Measurements from ENCODE around the gene GALNT14.

The GALNT14 gene

DNA sequence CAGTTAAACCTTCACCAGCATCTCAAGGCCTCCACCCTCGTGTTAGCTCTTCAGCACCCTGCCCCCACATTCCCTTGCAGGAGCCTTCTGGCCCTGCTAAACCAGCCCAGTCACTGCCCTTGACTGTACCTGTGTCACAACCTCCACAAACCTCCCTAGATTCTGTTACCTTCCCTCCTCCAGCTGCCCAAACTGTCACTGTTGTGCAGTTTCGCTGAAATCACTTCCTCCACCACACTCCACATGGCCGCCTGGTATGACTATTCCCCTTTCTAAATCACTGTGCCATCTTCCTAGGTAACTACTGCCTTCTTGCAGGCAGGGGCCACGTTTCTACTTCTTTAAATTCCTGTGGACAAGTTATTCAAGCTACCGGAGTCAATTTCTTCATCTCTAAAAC, 160.2 kb downstream of the GALNT14 start:
- no peaks in the 10 kb centered on the region for H3K9me3 ChIP-seq (ENCODE audit: severe bottlenecking)
- DNase-seq (ENCODE audit: low spot score), result no peak
- no peak overlapping the region for H3K27ac ChIP-seq (ENCODE audit: poor library complexity, severe bottlenecking)
- H3K4me3 ChIP-seq (ENCODE audit: severe bottlenecking), result no peak overlapping the region
- peaks cover 7% of the 10 kb centered on the region for H3K4me1 ChIP-seq (ENCODE audit: insufficient read depth, poor library complexity, severe bottlenecking)
- ATAC-seq (ENCODE audit: low read depth), result no peak
- no peaks in the 10 kb centered on the region for H3K36me3 ChIP-seq (ENCODE audit: low read depth)
- H3K27me3 ChIP-seq (ENCODE audit: insufficient read depth, poor library complexity, severe bottlenecking), result no peaks in the 10 kb centered on the region
- TF ChIP-seq, protein P1, sequence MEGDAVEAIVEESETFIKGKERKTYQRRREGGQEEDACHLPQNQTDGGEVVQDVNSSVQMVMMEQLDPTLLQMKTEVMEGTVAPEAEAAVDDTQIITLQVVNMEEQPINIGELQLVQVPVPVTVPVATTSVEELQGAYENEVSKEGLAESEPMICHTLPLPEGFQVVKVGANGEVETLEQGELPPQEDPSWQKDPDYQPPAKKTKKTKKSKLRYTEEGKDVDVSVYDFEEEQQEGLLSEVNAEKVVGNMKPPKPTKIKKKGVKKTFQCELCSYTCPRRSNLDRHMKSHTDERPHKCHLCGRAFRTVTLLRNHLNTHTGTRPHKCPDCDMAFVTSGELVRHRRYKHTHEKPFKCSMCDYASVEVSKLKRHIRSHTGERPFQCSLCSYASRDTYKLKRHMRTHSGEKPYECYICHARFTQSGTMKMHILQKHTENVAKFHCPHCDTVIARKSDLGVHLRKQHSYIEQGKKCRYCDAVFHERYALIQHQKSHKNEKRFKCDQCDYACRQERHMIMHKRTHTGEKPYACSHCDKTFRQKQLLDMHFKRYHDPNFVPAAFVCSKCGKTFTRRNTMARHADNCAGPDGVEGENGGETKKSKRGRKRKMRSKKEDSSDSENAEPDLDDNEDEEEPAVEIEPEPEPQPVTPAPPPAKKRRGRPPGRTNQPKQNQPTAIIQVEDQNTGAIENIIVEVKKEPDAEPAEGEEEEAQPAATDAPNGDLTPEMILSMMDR (IDR thresholded peaks at IDR 0.05; ENCODE audit: poor library complexity, severe bottlenecking), result no peak

DNA sequence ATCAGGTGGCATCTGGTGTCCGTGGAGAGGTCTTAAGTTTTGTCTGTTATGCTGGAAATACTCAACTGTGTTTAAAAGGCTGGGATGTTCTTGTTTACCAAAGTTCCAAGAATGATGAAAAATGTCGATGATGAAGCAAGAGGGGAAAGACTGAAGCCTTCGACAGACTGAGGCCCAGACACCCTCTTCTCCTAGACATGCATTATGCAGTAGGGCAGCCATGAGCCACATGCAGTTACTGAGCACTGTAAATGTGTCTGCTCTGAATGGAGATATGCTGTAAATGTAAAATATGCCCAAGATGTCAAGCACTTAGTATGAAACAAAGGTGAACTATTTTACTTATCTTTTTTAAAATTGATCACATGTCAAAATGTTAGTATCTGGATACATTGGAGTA, 163.1 kb downstream of the GALNT14 start:
- H3K4me3 ChIP-seq (ENCODE audit: severe bottlenecking), result no peak overlapping the region
- no peak overlapping the region for H3K27ac ChIP-seq (ENCODE audit: poor library complexity, severe bottlenecking)
- H3K9me3 ChIP-seq (ENCODE audit: severe bottlenecking), result no peaks in the 10 kb centered on the region
- DNase-seq (ENCODE audit: low spot score), result no peak
- TF ChIP-seq, protein P1 (IDR thresholded peaks at IDR 0.05; ENCODE audit: poor library complexity, severe bottlenecking), result no peak
- H3K27me3 ChIP-seq (ENCODE audit: insufficient read depth, poor library complexity, severe bottlenecking), result no peaks in the 10 kb centered on the region
- ATAC-seq (ENCODE audit: low read depth), result no peak
- peaks cover 5% of the 10 kb centered on the region for H3K4me1 ChIP-seq (ENCODE audit: insufficient read depth, poor library complexity, severe bottlenecking)
- H3K36me3 ChIP-seq (ENCODE audit: low read depth), result no peaks in the 10 kb centered on the region

DNA sequence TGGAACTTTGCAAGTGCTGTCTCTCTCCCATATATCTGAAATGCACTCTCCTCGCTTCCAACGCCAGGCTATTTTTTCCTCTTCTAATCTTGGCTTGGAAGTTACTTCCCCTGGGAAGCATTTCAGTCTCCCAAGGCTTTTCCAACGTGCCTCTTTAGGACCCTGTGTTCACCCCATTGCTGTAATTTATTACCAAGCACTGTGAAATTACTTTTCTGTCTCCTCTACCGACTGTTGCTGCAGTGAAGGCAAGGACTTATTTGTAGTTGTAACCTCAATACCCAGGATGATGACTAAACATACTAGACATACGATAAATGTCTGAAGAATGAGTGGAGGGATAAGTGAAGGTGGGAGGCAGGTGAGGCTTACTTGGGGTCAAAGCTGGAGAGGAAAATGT, 163.7 kb downstream of the GALNT14 start:
- DNase-seq (ENCODE audit: low spot score) (no peak), ATAC-seq (ENCODE audit: low read depth) (no peak)
- Histone ChIP-seq H3K27ac (ENCODE audit: poor library complexity, severe bottlenecking) (no peak overlapping the region), H3K4me1 (ENCODE audit: insufficient read depth, poor library complexity, severe bottlenecking) (peaks cover 1% of the 10 kb centered on the region), H3K36me3 (ENCODE audit: low read depth) (no peaks in the 10 kb centered on the region), H3K4me3 (ENCODE audit: severe bottlenecking) (no peak overlapping the region), H3K9me3 (ENCODE audit: severe bottlenecking) (no peaks in the 10 kb centered on the region), H3K27me3 (ENCODE audit: insufficient read depth, poor library complexity, severe bottlenecking) (no peaks in the 10 kb centered on the region)
- TF ChIP-seq, protein P1 (IDR thresholded peaks at IDR 0.05; ENCODE audit: poor library complexity, severe bottlenecking), result no peak

DNA sequence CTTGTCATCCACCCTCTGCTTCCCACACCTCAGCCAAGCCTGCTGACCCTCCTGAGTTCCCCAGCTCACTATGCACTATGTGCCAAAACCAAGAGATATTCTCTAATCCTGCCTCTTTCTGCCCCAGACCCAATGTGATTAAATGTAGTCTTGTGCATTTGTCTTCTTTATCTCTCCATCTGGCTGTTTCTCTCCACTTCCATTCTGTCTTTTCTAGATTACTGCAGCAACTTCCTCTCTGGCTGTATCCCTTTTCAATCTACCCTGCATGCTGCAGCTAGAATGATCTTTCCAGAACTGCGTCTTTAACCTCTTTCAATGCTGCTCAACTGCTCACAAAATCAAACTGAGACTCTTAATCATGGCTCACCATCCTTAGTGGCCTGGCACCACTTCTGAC, 164.1 kb downstream of the GALNT14 start:
- H3K36me3 ChIP-seq (ENCODE audit: low read depth), result no peaks in the 10 kb centered on the region
- no peaks in the 10 kb centered on the region for H3K9me3 ChIP-seq (ENCODE audit: severe bottlenecking)
- no peak for DNase-seq (ENCODE audit: low spot score)
- no peak overlapping the region for H3K27ac ChIP-seq (ENCODE audit: poor library complexity, severe bottlenecking)
- no peaks in the 10 kb centered on the region for H3K27me3 ChIP-seq (ENCODE audit: insufficient read depth, poor library complexity, severe bottlenecking)
- no peaks in the 10 kb centered on the region for H3K4me1 ChIP-seq (ENCODE audit: insufficient read depth, poor library complexity, severe bottlenecking)
- H3K4me3 ChIP-seq (ENCODE audit: severe bottlenecking), result no peak overlapping the region
- TF ChIP-seq, protein P1 (IDR thresholded peaks at IDR 0.05; ENCODE audit: poor library complexity, severe bottlenecking), result no peak
- no peak for ATAC-seq (ENCODE audit: low read depth)

DNA sequence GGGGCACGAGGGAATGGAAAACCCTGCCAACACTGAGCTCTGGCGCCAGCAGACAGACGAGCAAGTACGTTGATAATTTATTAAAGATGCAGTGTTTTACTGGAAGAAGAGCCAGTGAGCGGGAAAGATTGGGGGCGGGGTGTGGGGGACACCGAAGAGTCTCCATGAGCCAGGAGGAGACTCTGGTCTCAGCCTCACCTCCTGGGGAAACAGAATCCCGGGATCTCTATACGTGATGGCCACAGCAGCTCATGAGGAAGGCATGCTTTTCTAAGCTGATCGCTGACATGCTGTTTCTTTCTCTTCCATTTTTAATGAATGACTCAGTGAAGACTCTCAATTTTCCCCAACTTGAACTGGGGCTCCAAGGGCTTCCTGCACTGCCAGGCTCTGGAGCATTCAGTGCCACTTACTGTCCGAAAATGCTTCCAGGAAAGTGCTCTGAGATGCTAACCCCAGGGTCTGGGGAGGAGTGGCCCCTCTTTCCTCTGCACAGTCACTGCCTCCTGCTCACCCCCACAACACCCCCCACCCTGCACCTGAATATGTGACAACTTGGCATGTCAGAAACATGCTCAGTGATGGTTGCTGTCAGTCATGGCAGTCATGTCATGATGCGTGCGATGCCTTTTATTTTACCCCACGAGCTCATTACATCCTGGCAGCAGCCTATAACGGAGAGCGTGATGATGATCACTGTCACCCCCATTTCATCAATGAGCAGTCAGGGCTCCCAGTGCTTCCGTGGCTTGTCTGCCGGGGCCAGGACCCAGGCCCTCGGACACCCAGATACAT, 166.8 kb downstream of the GALNT14 start:
- no peaks in the 10 kb centered on the region for H3K4me1 ChIP-seq (ENCODE audit: insufficient read depth, poor library complexity, severe bottlenecking)
- no peak overlapping the region for H3K27ac ChIP-seq (ENCODE audit: poor library complexity, severe bottlenecking)
- H3K36me3 ChIP-seq (ENCODE audit: low read depth), result no peaks in the 10 kb centered on the region
- no peaks in the 10 kb centered on the region for H3K27me3 ChIP-seq (ENCODE audit: insufficient read depth, poor library complexity, severe bottlenecking)
- no peak for DNase-seq (ENCODE audit: low spot score)
- H3K9me3 ChIP-seq (ENCODE audit: severe bottlenecking), result no peaks in the 10 kb centered on the region
- H3K4me3 ChIP-seq (ENCODE audit: severe bottlenecking), result no peak overlapping the region
- no peak for ATAC-seq (ENCODE audit: low read depth)
- TF ChIP-seq, protein P1 (IDR thresholded peaks at IDR 0.05; ENCODE audit: poor library complexity, severe bottlenecking), result no peak

Data from RWPE2 (cell line).